ENCODE data around the gene ANKRD27.

ANKRD27 gene

GRCh38 chr19:32631381-32631780 lies 43.6 kb downstream of the ANKRD27 start:
- TF ChIP-seq, protein P1, sequence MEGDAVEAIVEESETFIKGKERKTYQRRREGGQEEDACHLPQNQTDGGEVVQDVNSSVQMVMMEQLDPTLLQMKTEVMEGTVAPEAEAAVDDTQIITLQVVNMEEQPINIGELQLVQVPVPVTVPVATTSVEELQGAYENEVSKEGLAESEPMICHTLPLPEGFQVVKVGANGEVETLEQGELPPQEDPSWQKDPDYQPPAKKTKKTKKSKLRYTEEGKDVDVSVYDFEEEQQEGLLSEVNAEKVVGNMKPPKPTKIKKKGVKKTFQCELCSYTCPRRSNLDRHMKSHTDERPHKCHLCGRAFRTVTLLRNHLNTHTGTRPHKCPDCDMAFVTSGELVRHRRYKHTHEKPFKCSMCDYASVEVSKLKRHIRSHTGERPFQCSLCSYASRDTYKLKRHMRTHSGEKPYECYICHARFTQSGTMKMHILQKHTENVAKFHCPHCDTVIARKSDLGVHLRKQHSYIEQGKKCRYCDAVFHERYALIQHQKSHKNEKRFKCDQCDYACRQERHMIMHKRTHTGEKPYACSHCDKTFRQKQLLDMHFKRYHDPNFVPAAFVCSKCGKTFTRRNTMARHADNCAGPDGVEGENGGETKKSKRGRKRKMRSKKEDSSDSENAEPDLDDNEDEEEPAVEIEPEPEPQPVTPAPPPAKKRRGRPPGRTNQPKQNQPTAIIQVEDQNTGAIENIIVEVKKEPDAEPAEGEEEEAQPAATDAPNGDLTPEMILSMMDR (IDR thresholded peaks at IDR 0.05; ENCODE audit: low read depth, low read length, missing control alignments) = no peak
- in situ Hi-C loops (cut with HindIII; ENCODE audit: low pct_ligation_motif_present, low sequenced_read_pairs) = no loop called here
- Histone ChIP-seq H3K4me3 (ENCODE audit: low read depth, low read length) (no peak overlapping the region), H3K27ac (no peak overlapping the region), H3K27me3 (replicated peaks) (no peaks in the 10 kb centered on the region), H3K36me3 (replicated peaks) (peaks cover 31% of the 10 kb centered on the region)
- DNase-seq = no peak

DNA sequence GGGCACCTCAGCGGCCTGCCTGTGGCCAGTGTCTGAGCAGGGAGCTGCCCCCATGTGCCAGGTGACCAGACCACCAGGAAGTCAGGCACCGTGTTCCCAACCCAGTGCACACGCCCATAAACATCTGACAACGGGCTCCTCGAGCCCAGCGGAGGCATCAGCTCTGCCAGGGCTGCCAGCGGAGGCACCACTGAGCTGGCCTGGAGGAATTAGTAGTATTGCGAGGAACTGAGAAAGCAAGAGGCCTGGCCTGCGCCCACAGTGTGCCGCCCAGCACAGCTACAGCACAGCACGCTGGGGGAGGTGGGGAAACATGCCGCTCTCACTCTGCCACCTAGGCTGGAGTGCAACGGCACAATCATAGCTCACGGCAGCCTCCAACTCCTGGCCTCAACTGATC lies 44.6 kb downstream of the ANKRD27 start:
- DNase-seq = no peak
- Histone ChIP-seq H3K4me3 (ENCODE audit: low read depth, low read length) (no peak overlapping the region), H3K36me3 (replicated peaks) (peaks cover 31% of the 10 kb centered on the region), H3K27me3 (replicated peaks) (no peaks in the 10 kb centered on the region), H3K27ac (no peak overlapping the region)
- TF ChIP-seq, protein P1 (IDR thresholded peaks at IDR 0.05; ENCODE audit: low read depth, low read length, missing control alignments) = no peak
- in situ Hi-C loops (cut with HindIII; ENCODE audit: low pct_ligation_motif_present, low sequenced_read_pairs) = no loop called here

- peaks cover 48% of the 10 kb centered on the region for H3K36me3 ChIP-seq (replicated peaks)
- no peak overlapping the region for H3K4me3 ChIP-seq (ENCODE audit: low read depth, low read length)
- no peak overlapping the region for H3K27ac ChIP-seq
- no peak for DNase-seq
- in situ Hi-C loops (cut with HindIII; ENCODE audit: low pct_ligation_motif_present, low sequenced_read_pairs) = no loop called here
- H3K27me3 ChIP-seq (replicated peaks) = no peaks in the 10 kb centered on the region
- TF ChIP-seq, protein P1 (IDR thresholded peaks at IDR 0.05; ENCODE audit: low read depth, low read length, missing control alignments) = no peak
Observed at GRCh38 chr19:32627714-32628270, 47.2 kb downstream of the ANKRD27 start.

- Histone ChIP-seq H3K4me3 (ENCODE audit: low read depth, low read length) (no peak overlapping the region), H3K27ac (no peak overlapping the region), H3K27me3 (replicated peaks) (no peaks in the 10 kb centered on the region), H3K36me3 (replicated peaks) (peaks cover 51% of the 10 kb centered on the region)
- TF ChIP-seq, protein P1 (IDR thresholded peaks at IDR 0.05; ENCODE audit: low read depth, low read length, missing control alignments) = no peak
- DNase-seq = no peak
- in situ Hi-C loops (cut with HindIII; ENCODE audit: low pct_ligation_motif_present, low sequenced_read_pairs) = no loop called here
Observed at GRCh38 chr19:32626969-32627368, 48.0 kb downstream of the ANKRD27 start.

GRCh38 chr19:32624410-32624809 lies 50.6 kb downstream of the ANKRD27 start:
- no peak for DNase-seq
- peaks cover 56% of the 10 kb centered on the region for H3K36me3 ChIP-seq (replicated peaks)
- TF ChIP-seq, protein P1 (IDR thresholded peaks at IDR 0.05; ENCODE audit: low read depth, low read length, missing control alignments) = no peak
- in situ Hi-C loops (cut with HindIII; ENCODE audit: low pct_ligation_motif_present, low sequenced_read_pairs) = no loop called here
- H3K27ac ChIP-seq = no peak overlapping the region
- H3K27me3 ChIP-seq (replicated peaks) = no peaks in the 10 kb centered on the region
- no peak overlapping the region for H3K4me3 ChIP-seq (ENCODE audit: low read depth, low read length)

DNA sequence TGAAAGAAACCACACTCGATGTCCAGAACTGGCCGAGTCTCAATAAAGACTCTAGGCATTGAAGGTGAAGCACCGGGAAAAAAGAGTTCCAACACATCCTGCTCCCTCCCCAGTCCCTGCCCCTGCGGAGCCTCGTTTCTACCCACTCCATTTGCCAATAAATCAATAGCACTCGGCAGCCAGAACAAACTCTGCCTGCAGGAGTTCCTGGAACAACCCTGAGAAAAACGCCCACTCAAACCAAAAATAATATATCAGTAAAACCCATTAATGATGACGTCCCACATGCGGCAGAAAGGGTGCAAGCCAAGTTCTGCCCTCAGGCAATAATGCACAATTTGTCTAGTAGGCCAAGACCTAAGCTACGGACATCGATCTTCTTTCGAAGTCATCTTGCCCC lies 53.0 kb downstream of the ANKRD27 start:
- H3K27ac ChIP-seq = no peak overlapping the region
- peaks cover 51% of the 10 kb centered on the region for H3K36me3 ChIP-seq (replicated peaks)
- no peaks in the 10 kb centered on the region for H3K27me3 ChIP-seq (replicated peaks)
- H3K4me3 ChIP-seq (ENCODE audit: low read depth, low read length) = no peak overlapping the region
- DNase-seq = no peak
- in situ Hi-C loops (cut with HindIII; ENCODE audit: low pct_ligation_motif_present, low sequenced_read_pairs) = no loop called here
- TF ChIP-seq, protein P1 (IDR thresholded peaks at IDR 0.05; ENCODE audit: low read depth, low read length, missing control alignments) = no peak

Data from brain microvascular endothelial cell (primary cell).